NT2/D1 (cell line): ENCODE data around the gene TFCP2L1.

Source experiments
- YY1 ChIP-seq: IDR thresholded peaks from 2 replicates; pipeline ENCODE4 v1.6.1; 2011; ENCODE audit not compliant: insufficient read length, insufficient read depth
- ZNF274 ChIP-seq: IDR thresholded peaks from 2 replicates; pipeline ENCODE4 v1.6.1; 2011; ENCODE audit warnings: mild to moderate bottlenecking, low read depth, low read length

- no peak for TF ChIP-seq ZNF274
- no peak for TF ChIP-seq YY1
Measured at GRCh38 chr2:121236650-121237180, 48.3 kb downstream of the TFCP2L1 start.
